PC-3 (cell line): ENCODE results near the gene PREX1.

Source experiments
- CTCF ChIP-seq: fragments of 300-600 bp; sonication (generic); conservative IDR thresholded peaks from 2 replicates; pipeline ENCODE4 v1.5.1; 2017; ENCODE audit warnings: antibody characterized with exemption, low read depth, mild to moderate bottlenecking, low read length
- EZH2 ChIP-seq: fragments of 300-600 bp; sonication (generic); IDR thresholded peaks from one replicate; pipeline ENCODE4 v1.6.1; 2017; ENCODE audit warnings: antibody characterized with exemption, mild to moderate bottlenecking, low read length; ENCODE audit not compliant: unreplicated experiment
- EZH2phosphoT487 ChIP-seq: fragments of 300-600 bp; sonication (generic); IDR thresholded peaks from 2 replicates; pipeline ENCODE4 v1.6.1; 2018; ENCODE audit warnings: mild to moderate bottlenecking, antibody characterized with exemption, low read length, borderline replicate concordance

DNA sequence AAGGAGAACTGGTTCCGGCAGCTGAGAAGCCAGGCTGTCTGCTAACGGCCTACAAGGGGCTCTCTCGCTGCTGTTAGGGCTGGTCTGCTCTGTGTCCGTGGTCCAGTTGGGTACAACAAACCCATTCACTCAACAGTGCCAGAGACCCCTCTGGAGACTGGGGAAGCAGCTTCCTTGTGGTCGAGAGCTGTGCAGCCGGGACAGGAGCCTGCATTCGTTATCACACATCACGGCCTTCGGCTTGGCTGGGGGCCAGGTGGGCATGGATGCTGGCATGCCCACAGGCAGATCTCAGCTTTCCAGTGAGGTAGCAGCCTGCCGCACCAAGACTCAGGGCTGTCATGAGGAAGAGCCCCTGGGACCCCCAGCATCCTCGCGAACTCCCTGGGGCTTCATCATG lies 124.7 kb downstream of the PREX1 start:
- TF ChIP-seq CTCF: no peak
- no peak for TF ChIP-seq EZH2phosphoT487
- TF ChIP-seq EZH2: no peak
